DND-41 (cell line): ENCODE data around the gene ERCC6L2.

Experiments used
- ATAC-seq: fragments of 200-7000 bp; cut with Tn5 transposase; 3 replicates; pipeline ENCODE4 v1.9.1; 2021; ENCODE audit warnings: low read depth; ENCODE audit not compliant: insufficient read depth
- DNase-seq: peaks from one replicate; pipeline ENCODE4 v3.0.0-alpha.2; 2020
- H2AFZ ChIP-seq: 2 replicates; pipeline ENCODE4 v1.6.0; 2012; ENCODE audit warnings: low read depth, low read length
- H3K27ac ChIP-seq: 2 replicates; pipeline ENCODE4 v1.5.1; 2012; ENCODE audit warnings: low read length, inconsistent platforms
- H3K27me3 ChIP-seq: fragments of 200-600 bp; sonication (generic); 2 replicates; pipeline ENCODE4 v1.6.0; 2012; ENCODE audit warnings: low read length, mild to moderate bottlenecking, inconsistent platforms; ENCODE audit not compliant: insufficient read depth, poor library complexity
- H3K36me3 ChIP-seq: 2 replicates; pipeline ENCODE4 v1.5.1; 2012; ENCODE audit warnings: low read length, inconsistent platforms; ENCODE audit not compliant: insufficient read depth
- H3K4me1 ChIP-seq: 2 replicates; pipeline ENCODE4 v1.5.1; 2012; ENCODE audit warnings: mild to moderate bottlenecking, low read length; ENCODE audit not compliant: insufficient read depth
- H3K4me2 ChIP-seq: 2 replicates; pipeline ENCODE4 v1.6.0; 2012; ENCODE audit warnings: mild to moderate bottlenecking, moderate library complexity, low read length, inconsistent platforms; ENCODE audit not compliant: insufficient read depth
- H3K4me3 ChIP-seq, 2 experiments: fragments of 200-600 bp in 1 of 2; shearing (Covaris generic) in 1 of 2; 2 replicates each; pipeline ENCODE4 v1.5.1; 2012 to 2016; ENCODE audit warnings: inconsistent platforms in 2 of 2, low read length in 2 of 2, mild to moderate bottlenecking in 2 of 2, low read depth in 1 of 2, moderate library complexity in 1 of 2
- H3K79me2 ChIP-seq: 2 replicates; pipeline ENCODE4 v1.6.0; 2012; ENCODE audit warnings: low read length, inconsistent platforms; ENCODE audit not compliant: insufficient read depth
- H3K9ac ChIP-seq: 2 replicates; pipeline ENCODE4 v1.6.0; 2012; ENCODE audit warnings: low read depth, mild to moderate bottlenecking, inconsistent platforms, low read length, moderate library complexity
- H3K9me3 ChIP-seq: 2 replicates; pipeline ENCODE4 v1.5.1; 2012; ENCODE audit warnings: low read length, moderate library complexity, mild to moderate bottlenecking, inconsistent platforms; ENCODE audit not compliant: insufficient read depth, severe bottlenecking
- H4K20me1 ChIP-seq: 2 replicates; pipeline ENCODE4 v1.6.0; 2012; ENCODE audit warnings: low read length; ENCODE audit not compliant: insufficient read depth
- EZH2 ChIP-seq: IDR thresholded peaks from 3 replicates; pipeline ENCODE4 v1.6.1; 2012; ENCODE audit warnings: borderline replicate concordance, low read depth, mild to moderate bottlenecking, moderate library complexity, low read length, inconsistent platforms; ENCODE audit not compliant: severe bottlenecking
- TF ChIP-seq, protein P1 (sequence below): IDR thresholded peaks from 2 replicates; pipeline ENCODE4 v1.5.1; 2012; ENCODE audit warnings: borderline replicate concordance, low read length, moderate library complexity, mild to moderate bottlenecking; ENCODE audit not compliant: poor library complexity, severe bottlenecking; ENCODE audit errors: extremely low read depth

ERCC6L2 gene

DNA sequence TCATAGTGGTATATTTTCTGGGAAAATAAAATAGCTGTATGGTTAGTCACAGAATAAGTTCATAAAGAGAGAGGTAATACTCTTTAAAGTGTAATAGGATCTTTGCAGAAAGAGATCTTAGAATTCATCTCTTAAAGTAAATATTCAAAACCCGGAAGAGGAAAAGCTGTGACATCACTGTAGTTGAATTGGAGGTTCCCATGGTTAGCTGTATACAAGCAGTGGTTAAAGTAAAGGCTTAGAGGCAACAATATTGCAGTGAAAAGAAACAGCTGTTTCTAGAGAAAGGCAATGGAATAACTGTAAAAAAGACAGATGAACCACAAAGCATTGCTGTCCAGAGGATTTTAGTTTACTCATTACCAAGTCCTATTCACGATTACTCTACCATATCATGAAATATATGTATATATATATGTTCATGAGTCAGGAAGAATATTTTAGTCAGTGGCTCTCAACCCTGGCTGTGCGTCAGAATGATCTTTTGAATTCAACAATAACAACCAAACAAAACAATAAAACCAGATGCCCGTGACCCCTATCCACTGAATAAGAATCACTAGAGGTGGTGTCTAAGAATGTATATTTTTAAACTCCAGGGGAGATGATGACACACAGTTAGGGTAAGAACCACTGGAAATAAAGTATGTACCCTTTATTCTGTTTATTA, 4.7 kb downstream of the ERCC6L2 start:
- H3K9ac ChIP-seq: no peak overlapping the region
- H3K9me3 ChIP-seq: no peaks in the 10 kb centered on the region
- no peak for DNase-seq
- peaks cover 62% of the 10 kb centered on the region for H3K79me2 ChIP-seq
- peaks cover 9% of the 10 kb centered on the region; the same call in 1 of the 2 replicates for H3K4me1 ChIP-seq
- ATAC-seq: no peak
- no peak for TF ChIP-seq EZH2
- TF ChIP-seq, protein P1, sequence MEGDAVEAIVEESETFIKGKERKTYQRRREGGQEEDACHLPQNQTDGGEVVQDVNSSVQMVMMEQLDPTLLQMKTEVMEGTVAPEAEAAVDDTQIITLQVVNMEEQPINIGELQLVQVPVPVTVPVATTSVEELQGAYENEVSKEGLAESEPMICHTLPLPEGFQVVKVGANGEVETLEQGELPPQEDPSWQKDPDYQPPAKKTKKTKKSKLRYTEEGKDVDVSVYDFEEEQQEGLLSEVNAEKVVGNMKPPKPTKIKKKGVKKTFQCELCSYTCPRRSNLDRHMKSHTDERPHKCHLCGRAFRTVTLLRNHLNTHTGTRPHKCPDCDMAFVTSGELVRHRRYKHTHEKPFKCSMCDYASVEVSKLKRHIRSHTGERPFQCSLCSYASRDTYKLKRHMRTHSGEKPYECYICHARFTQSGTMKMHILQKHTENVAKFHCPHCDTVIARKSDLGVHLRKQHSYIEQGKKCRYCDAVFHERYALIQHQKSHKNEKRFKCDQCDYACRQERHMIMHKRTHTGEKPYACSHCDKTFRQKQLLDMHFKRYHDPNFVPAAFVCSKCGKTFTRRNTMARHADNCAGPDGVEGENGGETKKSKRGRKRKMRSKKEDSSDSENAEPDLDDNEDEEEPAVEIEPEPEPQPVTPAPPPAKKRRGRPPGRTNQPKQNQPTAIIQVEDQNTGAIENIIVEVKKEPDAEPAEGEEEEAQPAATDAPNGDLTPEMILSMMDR: no peak
- H3K27me3 ChIP-seq: no peaks in the 10 kb centered on the region
- H3K4me3 ChIP-seq: no peak overlapping the region
- peaks cover 37% of the 10 kb centered on the region for H3K36me3 ChIP-seq
- peaks cover 10% of the 10 kb centered on the region; the same call in 1 of the 2 replicates for H4K20me1 ChIP-seq
- H3K27ac ChIP-seq: no peak overlapping the region
- no peak overlapping the region for H2AFZ ChIP-seq
- no peak overlapping the region for H3K4me2 ChIP-seq

- H3K79me2 ChIP-seq: peaks cover 85% of the 10 kb centered on the region
- peaks cover 40% of the 10 kb centered on the region for H3K36me3 ChIP-seq
- peaks cover 3% of the 10 kb centered on the region; the same call in 1 of the 2 replicates for H4K20me1 ChIP-seq
- ATAC-seq: peak; percentile 67
- peak overlapping the region; percentile 68 for H3K27ac ChIP-seq
- H3K4me3 ChIP-seq: 0 out of 4 replicates have a peak overlapping the region, but pooled peaks of 1 of the 2 experiments have one; percentile 1
- H3K9me3 ChIP-seq: peaks cover 8% of the 10 kb centered on the region
- no peaks in the 10 kb centered on the region for H3K27me3 ChIP-seq
- peaks cover 29% of the 10 kb centered on the region for H3K4me1 ChIP-seq
- no peak overlapping the region for H3K9ac ChIP-seq
- TF ChIP-seq EZH2: no peak
- TF ChIP-seq, protein P1: no peak
- peak overlapping the region; percentile 47 for H3K4me2 ChIP-seq
- DNase-seq: no peak
- H2AFZ ChIP-seq: no peak overlapping the region
Observed at GRCh38 chr9:95887926-95888497, 12.5 kb downstream of the ERCC6L2 start.

GRCh38 chr9:95890594-95890993, 15.1 kb downstream of the ERCC6L2 start:
- H3K27ac ChIP-seq: no peak overlapping the region
- DNase-seq (no peak), ATAC-seq (no peak)
- H3K27me3 ChIP-seq: no peaks in the 10 kb centered on the region
- H3K9me3 ChIP-seq: peaks cover 8% of the 10 kb centered on the region
- H3K4me2 ChIP-seq: no peak overlapping the region
- peaks cover 3% of the 10 kb centered on the region; the same call in 1 of the 2 replicates for H4K20me1 ChIP-seq
- no peak for TF ChIP-seq EZH2
- TF ChIP-seq, protein P1: no peak
- peaks cover 25% of the 10 kb centered on the region for H3K4me1 ChIP-seq
- peaks cover 84% of the 10 kb centered on the region for H3K79me2 ChIP-seq
- H3K9ac ChIP-seq: no peak overlapping the region
- H3K36me3 ChIP-seq: peaks cover 24% of the 10 kb centered on the region
- no peak overlapping the region for H2AFZ ChIP-seq
- H3K4me3 ChIP-seq: no peak overlapping the region
